ENCODE measurements around the gene E2F4. TPM values are rescaled to one million over a fixed set of nuclear protein-coding genes. Genes with fewer than 3 reads are reported as not detected.
A peak's percentile ranks its signal among the peaks of the same experiment; 100 is the strongest.

E2F4 gene
- total and polyA plus RNA-seq, 2 of the 13 experiments (the other 11 are each of a cell fraction or from before 2014, with no cell fraction given) = 84.8 to 91.2 TPM

GRCh38 chr16:67179421-67180080 lies 12.4 kb upstream of the E2F4 start (continued):
- peak; percentile 41; the same call in 1 of the 2 replicates for TF ChIP-seq ZSCAN21 (CRISPR knock-in tag; IDR thresholded peaks at IDR 0.05; ENCODE audit: borderline replicate concordance)
- TF ChIP-seq ETS1 (CRISPR knock-in tag; IDR thresholded peaks at IDR 0.05) = no peak
- TF ChIP-seq ZNF101 (CRISPR knock-in tag; IDR thresholded peaks at IDR 0.05; ENCODE audit: borderline replicate concordance, low read depth) = no peak
- 0 out of 2 replicates have a peak, but pooled peaks have one; percentile 23 for TF ChIP-seq MTA1 (CRISPR knock-in tag; IDR thresholded peaks at IDR 0.05; ENCODE audit: borderline replicate concordance)
- 0 out of 2 replicates have a peak, but pooled peaks have one; percentile 35 for TF ChIP-seq ZNF672 (CRISPR knock-in tag; IDR thresholded peaks at IDR 0.05)
- no peak for TF ChIP-seq ATF7-NPFF (CRISPR knock-in tag; IDR thresholded peaks at IDR 0.05; ENCODE audit: low read depth)
- no peak for TF ChIP-seq ZNF775 (CRISPR knock-in tag; IDR thresholded peaks at IDR 0.05; ENCODE audit: borderline replicate concordance)
- no peak for TF ChIP-seq REPIN1 (CRISPR knock-in tag; IDR thresholded peaks at IDR 0.05; ENCODE audit: borderline replicate concordance, low read depth)
- TF ChIP-seq NCOA2 (CRISPR knock-in tag; IDR thresholded peaks at IDR 0.05) = no peak
- TF ChIP-seq ZNF274 (CRISPR knock-in tag; IDR thresholded peaks at IDR 0.05) = 0 out of 2 replicates have a peak, but pooled peaks have one; percentile 36

DNA sequence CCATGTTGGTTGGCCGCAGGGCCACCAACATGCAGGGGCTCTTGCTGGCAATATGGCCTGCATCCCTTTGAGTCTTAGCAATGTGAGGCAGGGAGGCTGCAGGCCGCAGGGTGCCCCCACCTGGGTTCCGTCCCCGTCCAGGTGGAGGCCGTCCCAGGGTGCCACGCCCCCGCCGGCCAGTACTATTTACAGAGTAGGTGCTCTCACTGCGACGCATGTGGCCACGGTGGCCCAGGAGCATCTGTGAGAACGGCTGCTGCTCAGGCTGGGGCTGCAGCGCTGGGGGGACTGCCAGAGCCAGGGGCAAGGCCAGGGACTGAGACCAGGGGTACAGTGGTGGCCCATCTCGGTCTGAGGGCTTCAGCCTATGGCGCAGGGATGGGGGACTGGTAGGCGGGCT lies 11.8 kb upstream of the E2F4 start:
- Histone ChIP-seq H3K9ac (ENCODE audit: insufficient read depth, low read depth, low read length) (no peak overlapping the region), H3K36me3 (replicated peaks in 1 of 2; ENCODE audit: control insufficient read depth in 1 of 2, insufficient read depth in 2 of 2, low read length in 2 of 2) (no peaks in the 10 kb centered on the region; a peak in 1 of 5 replicates), H3K79me2 (ENCODE audit: insufficient read depth, low read length) (no peaks in the 10 kb centered on the region), H4K20me1 (ENCODE audit: insufficient read depth, low read length) (no peaks in the 10 kb centered on the region; the same call in 1 of the 2 replicates), H3K9me3 (ENCODE audit: low read length) (no peaks in the 10 kb centered on the region), H3K27me3 (ENCODE audit: control insufficient read depth in 1 of 2, insufficient read depth in 2 of 2, low read length in 2 of 2) (no peaks in the 10 kb centered on the region; a peak in 1 of 5 replicates), H3K4me1 (ENCODE audit: insufficient read depth, low read length) (peaks cover 40% of the 10 kb centered on the region), H2AFZ (ENCODE audit: low read length) (no peak overlapping the region), H3K4me3 (replicated peaks in 1 of 3; ENCODE audit: insufficient read depth in 1 of 3, low read depth in 2 of 3, low read length in 3 of 3) (no peak overlapping the region), H3K27ac (ENCODE audit: extremely low read length, insufficient read depth, low read length) (no peak overlapping the region), H3K4me2 (ENCODE audit: low read depth, low read length) (no peak overlapping the region)
- DNase-seq (ENCODE audit: low spot score) = no peak
- intact Hi-C loops (cut with micrococcal nuclease; ENCODE audit: unreplicated experiment) (no loop called here), in situ Hi-C loops (cut with HindIII; ENCODE audit: extremely low pct_ligation_motif_present, low pct_unique_long_range_greater_than_20kb) (no loop called here)
- no TSS peak for BruUV-seq (replicated peaks)
- CTCF ChIA-PET (ENCODE audit: low intra/inter-chr PET ratio, low total read pairs) = interaction anchor here (1.3 kb wide), 1 partner anchor 226 kb away, joined by 5 read pairs; no protein-coding TSS in a partner anchor
- FAIRE-seq = no peak
- no peak for ATAC-seq
- POLR2A ChIA-PET = interaction anchor here (1.0 kb wide), 1 partner anchor 19 kb away, joined by 3 read pairs; no protein-coding TSS in a partner anchor
- no peak for TF ChIP-seq SAP130 (CRISPR knock-in tag; IDR thresholded peaks at IDR 0.05; ENCODE audit: low read depth)
- no peak for TF ChIP-seq TOPORS (CRISPR knock-in tag; IDR thresholded peaks at IDR 0.05)
- TF ChIP-seq KMT2A (CRISPR knock-in tag; IDR thresholded peaks at IDR 0.05) = no peak
- TF ChIP-seq ZNF879 (CRISPR knock-in tag; IDR thresholded peaks at IDR 0.05) = no peak
- TF ChIP-seq HOXA3 (CRISPR knock-in tag; IDR thresholded peaks at IDR 0.05) = no peak
- no peak for TF ChIP-seq HNRNPL (IDR thresholded peaks at IDR 0.05; ENCODE audit: low read depth, low read length)
- no peak for TF ChIP-seq MLXIP (CRISPR knock-in tag; IDR thresholded peaks at IDR 0.05; ENCODE audit: borderline replicate concordance)
- TF ChIP-seq ZMAT5 (CRISPR knock-in tag; IDR thresholded peaks at IDR 0.05; ENCODE audit: borderline replicate concordance, low read depth) = no peak
- 82% methylated on average over 15 of the region's 16 CpGs for WGBS (ENCODE audit: low lambda C conversion rate)
